Loucy (cell line): ENCODE data around the gene AUNIP.

Experiments used
- H2AFZ ChIP-seq: fragments of 200-600 bp; sonication (generic); 2 replicates; pipeline ENCODE4 v1.6.0; 2016; ENCODE audit warnings: antibody characterized with exemption, mild to moderate bottlenecking, low read length, moderate library complexity
- H3F3A ChIP-seq: fragments of 200-600 bp; 2 replicates; pipeline ENCODE4 v1.6.0; 2016; ENCODE audit warnings: antibody characterized with exemption, low read depth, mild to moderate bottlenecking
- H3K27me3 ChIP-seq: fragments of 200-600 bp; sonication (generic); 2 replicates; pipeline ENCODE4 v1.6.1; 2014; ENCODE audit warnings: low read length, mild to moderate bottlenecking; ENCODE audit not compliant: insufficient read depth, poor library complexity, severe bottlenecking
- H3K36me3 ChIP-seq: fragments of 200-600 bp; sonication (generic); 2 replicates; pipeline ENCODE4 v1.6.1; 2016; ENCODE audit warnings: low read length; ENCODE audit not compliant: insufficient read depth
- H3K4me1 ChIP-seq: fragments of 200-600 bp; sonication (generic); 2 replicates; pipeline ENCODE4 v1.5.1; 2014; ENCODE audit warnings: low read length, mild to moderate bottlenecking; ENCODE audit not compliant: insufficient read depth, poor library complexity, severe bottlenecking
- H3K4me2 ChIP-seq: fragments of 200-600 bp; sonication (generic); 2 replicates; pipeline ENCODE4 v1.6.0; 2014; ENCODE audit warnings: antibody characterized with exemption, low read length, low read depth, mild to moderate bottlenecking; ENCODE audit not compliant: poor library complexity, severe bottlenecking
- H3K4me3 ChIP-seq: fragments of 200-600 bp; sonication (generic); 2 replicates; pipeline ENCODE4 v1.5.1; 2014; ENCODE audit warnings: low read length, mild to moderate bottlenecking, mixed read lengths; ENCODE audit not compliant: poor library complexity, severe bottlenecking
- H3K79me2 ChIP-seq: fragments of 200-600 bp; sonication (generic); 2 replicates; pipeline ENCODE4 v1.6.1; 2014; ENCODE audit warnings: low read length; ENCODE audit not compliant: insufficient read depth
- H3K9ac ChIP-seq: fragments of 200-600 bp; sonication (generic); 2 replicates; pipeline ENCODE4 v1.6.0; 2014; ENCODE audit warnings: mild to moderate bottlenecking, low read depth, low read length, moderate library complexity; ENCODE audit not compliant: poor library complexity, severe bottlenecking
- H3K9me2 ChIP-seq: fragments of 200-600 bp; sonication (generic); replicated peaks from 2 replicates; pipeline ENCODE4 v1.6.1; 2016; ENCODE audit warnings: low read depth, low read length, mixed read lengths
- H3K9me3 ChIP-seq: fragments of 200-600 bp; sonication (generic); 2 replicates; pipeline ENCODE4 v1.6.1; 2014; ENCODE audit warnings: mild to moderate bottlenecking, antibody characterized with exemption, low read length, low read depth; ENCODE audit not compliant: insufficient read depth
- H4K20me1 ChIP-seq: fragments of 200-600 bp; sonication (generic); 2 replicates; pipeline ENCODE4 v1.6.0; 2014; ENCODE audit warnings: antibody characterized with exemption, low read length, mild to moderate bottlenecking; ENCODE audit not compliant: insufficient read depth, poor library complexity, severe bottlenecking
- CTCF ChIP-seq: fragments of 200-600 bp; sonication (generic); conservative IDR thresholded peaks from 2 replicates; pipeline ENCODE4 v1.5.1; 2014; ENCODE audit warnings: mild to moderate bottlenecking, antibody characterized with exemption, low read length
- EZH2phosphoT487 ChIP-seq: fragments of 200-600 bp; IDR thresholded peaks from 2 replicates; pipeline ENCODE4 v1.6.1; 2018; ENCODE audit warnings: antibody characterized with exemption, mild to moderate bottlenecking, moderate library complexity, borderline replicate concordance

Gene AUNIP

DNA sequence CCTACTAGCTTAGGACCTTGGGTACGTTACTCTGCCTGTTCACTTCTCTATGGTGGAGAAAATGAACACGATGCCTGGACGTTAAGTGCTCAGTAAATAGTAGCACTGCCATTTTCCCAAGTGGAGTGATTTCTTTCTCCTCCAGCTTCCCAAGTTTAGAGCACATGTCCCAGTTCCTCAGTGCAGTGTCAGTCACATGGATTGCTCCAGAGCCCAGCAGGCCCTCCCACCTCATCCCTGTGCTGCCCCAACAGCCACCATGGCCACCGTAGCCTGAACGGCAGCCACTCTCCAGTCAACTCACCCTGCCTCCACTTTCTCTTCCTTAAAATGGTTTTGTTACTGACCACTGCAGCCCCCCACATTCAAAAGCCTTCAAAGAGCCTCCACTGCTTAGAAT is 38.5 kb upstream of the AUNIP start:
- H3K9me2 ChIP-seq: no peaks in the 10 kb centered on the region
- no peak overlapping the region for H3K4me2 ChIP-seq
- H4K20me1 ChIP-seq: peaks cover 72% of the 10 kb centered on the region
- H3K9ac ChIP-seq: no peak overlapping the region
- H3K4me3 ChIP-seq: no peak overlapping the region
- peaks cover 87% of the 10 kb centered on the region for H3K36me3 ChIP-seq
- TF ChIP-seq CTCF (no peak), EZH2phosphoT487 (no peak)
- H3F3A ChIP-seq: peaks cover 24% of the 10 kb centered on the region
- peaks cover 64% of the 10 kb centered on the region for H3K79me2 ChIP-seq
- no peak overlapping the region for H2AFZ ChIP-seq
- H3K4me1 ChIP-seq: peaks cover 37% of the 10 kb centered on the region
- no peaks in the 10 kb centered on the region for H3K27me3 ChIP-seq
- no peaks in the 10 kb centered on the region for H3K9me3 ChIP-seq

DNA sequence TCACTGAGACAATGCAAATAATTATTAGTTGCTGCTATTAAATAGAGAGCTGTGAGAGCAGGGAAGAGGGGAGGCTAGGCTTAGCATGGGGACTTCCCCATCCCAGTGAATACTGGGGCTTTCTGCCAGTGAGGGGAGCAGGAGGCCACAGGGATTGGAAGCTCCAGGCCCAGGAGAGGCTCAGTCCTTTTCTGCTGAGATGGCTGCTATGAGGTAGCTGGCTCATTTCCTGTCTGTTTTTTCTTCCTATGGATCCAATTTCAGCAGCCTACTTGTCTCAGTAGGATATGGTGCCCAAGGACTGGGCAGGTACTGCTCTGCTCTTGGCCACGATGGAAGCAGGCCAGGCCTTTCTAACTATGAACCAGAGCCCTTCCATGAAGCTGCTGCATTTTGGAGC is 37.0 kb upstream of the AUNIP start:
- Histone ChIP-seq H3K4me2 (no peak overlapping the region), H4K20me1 (peaks cover 57% of the 10 kb centered on the region)

DNA sequence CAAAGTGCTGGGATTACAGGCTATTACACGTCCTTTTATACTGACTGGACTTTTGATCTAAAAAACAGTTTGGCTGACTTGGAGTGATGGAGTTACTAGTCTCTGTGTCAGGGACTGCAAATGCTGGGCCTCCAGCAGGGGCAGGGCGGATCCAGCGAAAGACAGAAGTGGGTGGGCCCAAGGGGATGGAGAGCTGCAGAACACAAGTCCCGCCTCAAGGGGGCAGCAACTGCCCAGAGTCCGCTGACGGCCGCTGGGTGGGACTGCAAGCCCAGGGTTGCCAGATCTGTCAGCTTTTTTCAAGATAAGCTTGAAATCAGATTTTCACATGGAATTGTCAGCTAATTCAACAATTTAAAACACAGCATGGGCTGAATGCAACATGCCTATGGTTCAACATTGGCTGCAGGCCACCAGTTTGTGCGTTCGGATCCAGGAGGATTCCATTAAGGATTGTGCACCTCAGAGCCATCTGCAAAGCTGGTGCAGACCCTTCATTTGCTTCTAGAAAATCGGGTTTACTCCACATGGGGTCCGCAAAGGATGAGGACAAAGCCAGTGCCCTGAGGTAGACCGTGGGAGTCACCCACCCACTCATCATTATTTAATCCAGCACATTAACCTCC is 36.2 kb upstream of the AUNIP start:
- TF ChIP-seq CTCF (peak; percentile 97), EZH2phosphoT487 (no peak)
- no peak overlapping the region for H3K9ac ChIP-seq
- peaks cover 49% of the 10 kb centered on the region for H4K20me1 ChIP-seq
- no peak overlapping the region for H3K4me3 ChIP-seq
- peaks cover 16% of the 10 kb centered on the region for H3K4me1 ChIP-seq
- H3K27me3 ChIP-seq: no peaks in the 10 kb centered on the region
- H3K9me3 ChIP-seq: no peaks in the 10 kb centered on the region
- no peaks in the 10 kb centered on the region for H3K9me2 ChIP-seq
- no peak overlapping the region for H3K4me2 ChIP-seq
- peaks cover 24% of the 10 kb centered on the region for H3F3A ChIP-seq
- H2AFZ ChIP-seq: no peak overlapping the region
- peaks cover 73% of the 10 kb centered on the region for H3K36me3 ChIP-seq
- peaks cover 41% of the 10 kb centered on the region for H3K79me2 ChIP-seq

More for the DNA sequence above, 37.0 kb upstream of the AUNIP start:
- H3K9ac ChIP-seq: no peak overlapping the region
- H3F3A ChIP-seq: peaks cover 24% of the 10 kb centered on the region
- H3K4me3 ChIP-seq: no peak overlapping the region
- H3K36me3 ChIP-seq: peaks cover 77% of the 10 kb centered on the region
- peaks cover 49% of the 10 kb centered on the region for H3K79me2 ChIP-seq
- no peaks in the 10 kb centered on the region for H3K9me2 ChIP-seq
- no peak overlapping the region for H2AFZ ChIP-seq
- peaks cover 24% of the 10 kb centered on the region for H3K4me1 ChIP-seq
- H3K9me3 ChIP-seq: no peaks in the 10 kb centered on the region
- H3K27me3 ChIP-seq: no peaks in the 10 kb centered on the region
- TF ChIP-seq EZH2phosphoT487 (no peak), CTCF (no peak)
